GM19468 (cell line): ENCODE results near the gene BORCS6.

Experiments
- ATAC-seq: cut with Tn5 transposase; IDR thresholded peaks from one replicate; pipeline ENCODE4 v1.9.1; 2021; ENCODE audit warnings: mild to moderate bottlenecking, moderate library complexity, moderate number of reproducible peaks; ENCODE audit not compliant: unreplicated experiment; ENCODE audit errors: extremely low read depth

The BORCS6 gene

GRCh38 chr17:8212312-8213180 lies 22.6 kb upstream of the BORCS6 start:
- no peak for ATAC-seq

GRCh38 chr17:8210761-8211458 lies 20.9 kb upstream of the BORCS6 start:
- ATAC-seq = no peak

GRCh38 chr17:8209907-8210760 lies 20.2 kb upstream of the BORCS6 start, which contains the start of gene AURKB:
Gene AURKB, minus strand, starts transcription at chr17:8210575. Its CDS starts 351 bp downstream, at chr17:8210224.
- ATAC-seq = peak; percentile 75

- no peak for ATAC-seq
These were observed 16.6 kb upstream of the BORCS6 start for GRCh38 chr17:8206536-8206935.

GRCh38 chr17:8204761-8205555 lies 15.0 kb upstream of the BORCS6 start:
- ATAC-seq = no peak

- peak; percentile 19 for ATAC-seq
These were observed 2.3 kb upstream of the BORCS6 start for GRCh38 chr17:8192070-8192815.

- ATAC-seq = no peak
These were observed 526 bp upstream of the BORCS6 start for GRCh38 chr17:8190506-8190905.

- no peak for ATAC-seq
These were observed 804 bp downstream of the BORCS6 start for GRCh38 chr17:8189041-8189710.

GRCh38 chr17:8188263-8188839 lies 1.6 kb downstream of the BORCS6 start:
- ATAC-seq = no peak

- ATAC-seq = no peak
These were observed 2.3 kb downstream of the BORCS6 start for GRCh38 chr17:8187517-8188262.

GRCh38 chr17:8186787-8187516 lies 3.0 kb downstream of the BORCS6 start:
- no peak for ATAC-seq

- no peak for ATAC-seq
These were observed 3.6 kb downstream of the BORCS6 start for GRCh38 chr17:8186446-8186786.

GRCh38 chr17:8185582-8186445 lies 4.2 kb downstream of the BORCS6 start:
- ATAC-seq = no peak

- no peak for ATAC-seq
These were observed 12.8 kb downstream of the BORCS6 start for GRCh38 chr17:8176998-8177731.

- ATAC-seq = no peak
These were observed 13.6 kb downstream of the BORCS6 start, which contains the start of gene TMEM107 for GRCh38 chr17:8176197-8176940. Gene TMEM107, minus strand, starts transcription at chr17:8176380. Its CDS starts 94 bp downstream, at chr17:8176286.
